Natural killer cell (primary cell): ENCODE measurements around the gene TTC22. TPM values are rescaled to one million over a fixed set of nuclear protein-coding genes. Genes with fewer than 3 reads are reported as not detected.

ENCODE experiments used
- ATAC-seq, 3 donors: fragments of 150-1000 bp in 2 of 3; fragments of 200-7000 bp in 1 of 3; cut with Tn5 transposase; 1 replicate in 1 of 3; 2 replicates in 2 of 3; pipeline ENCODE4 v1.10.0; 2021; ENCODE audit warnings: mild to moderate bottlenecking in 2 of 3, moderate library complexity in 2 of 3
- DNase-seq, 2 donors: peaks; one replicate each; pipeline versions ENCODE4 v3.0.0 to v3.0.0-alpha.2; 2013 to 2021; ENCODE audit warnings: mixed read lengths in 1 of 2
- H3K27ac ChIP-seq: one replicate; pipeline ENCODE4 v1.5.1; 2013; ENCODE audit warnings: mild to moderate bottlenecking, low read length
- H3K27me3 ChIP-seq: one replicate; pipeline ENCODE4 v1.6.1; 2013; ENCODE audit warnings: low read length; ENCODE audit not compliant: control insufficient read depth, insufficient read depth
- H3K36me3 ChIP-seq: one replicate; pipeline ENCODE4 v1.6.1; 2013; ENCODE audit warnings: low read length; ENCODE audit not compliant: control insufficient read depth, insufficient read depth
- H3K4me1 ChIP-seq: one replicate; pipeline ENCODE4 v1.6.1; 2013; ENCODE audit warnings: low read length; ENCODE audit not compliant: control insufficient read depth, insufficient read depth
- H3K4me3 ChIP-seq: one replicate; pipeline ENCODE4 v1.5.1; 2013; ENCODE audit warnings: low read length
- H3K9me3 ChIP-seq: one replicate; pipeline ENCODE4 v1.6.1; 2013; ENCODE audit warnings: low read length; ENCODE audit not compliant: control insufficient read depth, insufficient read depth
- H3K27ac Mint-ChIP-seq, 2 donors: one replicate each; pipeline ENCODE4 v1.8.0; 2022; ENCODE audit warnings: mild to moderate bottlenecking in 2 of 2, mixed read lengths in 2 of 2, moderate library complexity in 1 of 2
- H3K27me3 Mint-ChIP-seq, 2 donors: one replicate each; pipeline ENCODE4 v1.8.0; 2022; ENCODE audit warnings: low read depth in 2 of 2, mixed read lengths in 2 of 2
- H3K36me3 Mint-ChIP-seq: one replicate; pipeline ENCODE4 v1.8.0; 2022; ENCODE audit warnings: mixed read lengths
- H3K4me1 Mint-ChIP-seq, 2 donors: one replicate each; pipeline ENCODE4 v1.8.0; 2022; ENCODE audit warnings: mixed read lengths in 2 of 2
- H3K4me3 Mint-ChIP-seq: one replicate; pipeline ENCODE4 v1.8.0; 2022; ENCODE audit warnings: mild to moderate bottlenecking, moderate library complexity, mixed read lengths
- H3K9me3 Mint-ChIP-seq, 2 donors: one replicate each; pipeline ENCODE4 v1.8.0; 2022; ENCODE audit warnings: mixed read lengths in 2 of 2
- CTCF ChIP-seq: fragments of 200-600 bp; IDR thresholded peaks from one replicate; pipeline ENCODE4 v1.8.0; 2022; ENCODE audit warnings: antibody characterized with exemption
- WGBS: methylation state at CpG from one replicate; pipeline ENCODE4 v1.1.7; 2013; ENCODE audit warnings: missing lambda C conversion rate; ENCODE audit not compliant: insufficient coverage; 5-methylcytosine and 5-hydroxymethylcytosine counted together
- intact Hi-C: fragments of 100-400 bp; cut with micrococcal nuclease; formaldehyde crosslinking; loops from one replicate; pipeline ENCODE4 v1.14.2; 2022
- total RNA-seq, 4 donors: library from RNA; stranded (reverse); fragments of 120-200 nt in 1 of 4; gene quantifications; one replicate each; pipeline versions ENCODE4 v1.2.3 to v1.2.4, GENCODE V29; 2013 to 2022

The TTC22 gene
- total RNA-seq, 3 donors from 2014 or later (not counting 1 experiment from before 2014, with no cell fraction given): 17.8 to 30.8 (median 26.5) TPM

- intact Hi-C loops: no loop called here
- no peak for ATAC-seq
- WGBS: 100% methylated on average over 3 of the region's 3 CpGs
- peaks cover 31% of the 10 kb centered on the region for H3K36me3 ChIP-seq
- H3K4me3 ChIP-seq: no peak overlapping the region
- H3K36me3 Mint-ChIP-seq: no peaks in the 10 kb centered on the region
- H3K4me1 Mint-ChIP-seq: no peaks in the 10 kb centered on the region
- TF ChIP-seq CTCF: no peak
- DNase-seq: no peak
- H3K27ac ChIP-seq: no peak overlapping the region
- no peak overlapping the region for H3K27ac Mint-ChIP-seq
- H3K9me3 Mint-ChIP-seq: no peaks in the 10 kb centered on the region
- H3K9me3 ChIP-seq: no peaks in the 10 kb centered on the region
- no peak overlapping the region for H3K4me3 Mint-ChIP-seq
- no peaks in the 10 kb centered on the region for H3K27me3 ChIP-seq
- H3K27me3 Mint-ChIP-seq: no peaks in the 10 kb centered on the region
- H3K4me1 ChIP-seq: no peaks in the 10 kb centered on the region
Observed at GRCh38 chr1:54744696-54745095, 56.4 kb downstream of the TTC22 start.

DNA sequence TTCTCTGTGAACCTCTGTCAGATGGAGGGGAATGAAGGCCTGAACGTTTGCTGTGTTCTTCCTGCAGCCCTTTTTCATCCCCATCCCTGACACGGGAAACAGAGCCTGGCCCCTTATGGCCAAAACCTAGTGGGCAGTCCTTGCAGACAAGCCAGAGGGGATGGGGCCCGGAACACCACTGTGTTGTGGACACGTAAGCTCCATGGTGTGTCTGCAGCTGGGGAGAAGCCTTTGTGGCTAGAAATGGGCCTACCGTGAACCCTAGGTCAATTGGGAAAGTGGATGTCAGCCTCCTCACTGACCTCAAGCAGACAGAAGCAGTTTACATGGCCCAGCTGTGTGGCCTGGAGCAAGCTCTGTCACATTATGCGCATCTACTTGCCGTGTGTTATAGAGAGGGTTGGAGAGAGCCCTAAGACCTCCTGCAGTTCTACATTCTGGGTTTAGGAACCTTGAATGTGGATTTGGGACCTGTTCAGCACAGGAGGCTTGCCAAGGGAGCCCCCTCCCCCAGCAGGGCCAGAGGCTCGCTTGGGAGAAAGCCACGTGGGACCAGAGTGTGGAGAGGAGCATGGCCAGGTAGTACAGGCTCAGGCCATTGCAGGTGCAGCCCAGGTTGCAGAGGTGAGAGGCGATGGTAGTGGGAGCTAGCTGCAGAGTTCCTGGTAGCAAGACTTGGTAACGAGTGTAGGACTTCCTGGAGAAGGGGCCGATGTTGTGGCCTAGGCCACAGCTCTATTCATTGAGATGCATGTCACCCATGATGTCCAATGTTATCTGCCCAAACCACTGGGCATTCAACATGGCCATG lies 57.5 kb downstream of the TTC22 start:
- H3K27ac Mint-ChIP-seq: no peak overlapping the region

DNA sequence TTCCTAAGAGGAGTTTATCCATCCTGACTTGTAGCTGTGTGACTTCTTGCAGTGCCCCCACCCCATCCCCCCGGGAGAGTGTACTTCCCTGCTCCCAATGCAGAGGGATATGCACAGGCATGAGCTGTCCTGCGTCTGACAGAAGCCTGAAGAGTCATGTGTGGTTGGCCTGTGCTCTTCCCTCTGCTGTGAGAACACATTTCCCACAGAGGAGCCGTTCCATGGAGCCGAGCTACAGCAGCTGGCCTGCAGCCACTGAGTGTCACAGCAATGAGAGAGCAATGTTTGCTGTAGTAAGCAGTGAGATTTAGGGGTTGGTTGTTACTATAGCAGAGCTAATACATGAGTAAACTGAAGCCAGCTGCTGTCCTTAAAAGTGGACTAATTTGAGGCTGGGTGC lies 58.8 kb downstream of the TTC22 start:
- peaks cover 50% of the 10 kb centered on the region for H3K36me3 ChIP-seq
- no peaks in the 10 kb centered on the region for H3K4me1 ChIP-seq
- H3K27me3 ChIP-seq: no peaks in the 10 kb centered on the region
- no peak overlapping the region for H3K4me3 Mint-ChIP-seq
- WGBS: 94% methylated on average over 4 of the region's 4 CpGs
- H3K9me3 Mint-ChIP-seq: no peaks in the 10 kb centered on the region
- H3K27ac ChIP-seq: no peak overlapping the region
- H3K4me1 Mint-ChIP-seq: peaks cover 0 to under 1% of the 10 kb centered on the region in 2 donors
- H3K9me3 ChIP-seq: no peaks in the 10 kb centered on the region
- no peak for ATAC-seq
- TF ChIP-seq CTCF: no peak
- H3K4me3 ChIP-seq: no peak overlapping the region
- H3K27me3 Mint-ChIP-seq: no peaks in the 10 kb centered on the region
- H3K36me3 Mint-ChIP-seq: peaks cover 7% of the 10 kb centered on the region
- intact Hi-C loops: no loop called here
- no peak for DNase-seq
- H3K27ac Mint-ChIP-seq: no peak overlapping the region

More for the DNA sequence above, 57.5 kb downstream of the TTC22 start:
- H3K27ac ChIP-seq: no peak overlapping the region
- H3K9me3 ChIP-seq: no peaks in the 10 kb centered on the region
- DNase-seq (no peak), ATAC-seq (no peak)
- Mint-ChIP-seq H3K4me3 (no peak overlapping the region), H3K4me1 (no peaks in the 10 kb centered on the region), H3K27me3 (no peaks in the 10 kb centered on the region), H3K36me3 (no peaks in the 10 kb centered on the region), H3K9me3 (no peaks in the 10 kb centered on the region)
- H3K36me3 ChIP-seq: peaks cover 38% of the 10 kb centered on the region
- WGBS: 96% methylated on average over 12 of the region's 12 CpGs
- TF ChIP-seq CTCF: no peak
- H3K27me3 ChIP-seq: no peaks in the 10 kb centered on the region
- intact Hi-C loops: no loop called here
- H3K4me3 ChIP-seq: no peak overlapping the region
- no peaks in the 10 kb centered on the region for H3K4me1 ChIP-seq

DNA sequence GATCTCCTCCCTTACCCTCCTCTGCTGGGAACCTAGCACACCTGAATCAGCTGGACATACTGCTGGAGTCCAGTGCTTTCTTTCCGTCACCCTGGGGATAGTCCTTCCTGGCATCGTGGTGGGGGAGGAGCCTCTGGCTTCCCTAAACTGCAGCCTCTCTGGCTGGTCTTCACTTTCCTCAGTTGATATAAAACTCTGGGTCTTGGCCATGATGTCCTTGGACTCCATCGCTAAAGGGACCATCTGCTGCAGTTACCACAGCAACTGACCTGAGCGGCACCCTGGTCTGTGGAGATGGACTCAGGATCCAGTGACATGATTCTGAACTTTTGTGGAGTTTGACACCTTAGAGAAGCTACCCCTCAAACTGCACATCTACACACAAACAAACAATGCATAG lies 59.6 kb downstream of the TTC22 start:
- ATAC-seq (no peak), DNase-seq (no peak)
- peaks cover 0 to 8% of the 10 kb centered on the region in 2 donors for H3K4me1 Mint-ChIP-seq
- no peak overlapping the region for H3K27ac Mint-ChIP-seq
- Histone ChIP-seq H3K27ac (no peak overlapping the region), H3K4me1 (no peaks in the 10 kb centered on the region), H3K27me3 (no peaks in the 10 kb centered on the region), H3K9me3 (no peaks in the 10 kb centered on the region), H3K36me3 (peaks cover 57% of the 10 kb centered on the region), H3K4me3 (no peak overlapping the region)
- no peak for TF ChIP-seq CTCF
- H3K27me3 Mint-ChIP-seq: no peaks in the 10 kb centered on the region
- peaks cover 14% of the 10 kb centered on the region for H3K36me3 Mint-ChIP-seq
- no peak overlapping the region for H3K4me3 Mint-ChIP-seq
- intact Hi-C loops: no loop called here
- H3K9me3 Mint-ChIP-seq: no peaks in the 10 kb centered on the region
- WGBS: 95% methylated on average over 4 of the region's 4 CpGs
